Activated CD8-positive, alpha-beta memory T cell treated with anti-CD3 and anti-CD28 coated beads, Interleukin-2, amount 50 U/mL, for 24 hours (primary cell): Measurements from ENCODE around the gene SHC2.

ENCODE experiments used
- DNase-seq: peaks from one replicate; pipeline ENCODE4 v3.0.0-alpha.2; 2020; ENCODE audit errors: extremely low read depth

SHC2 gene

DNA sequence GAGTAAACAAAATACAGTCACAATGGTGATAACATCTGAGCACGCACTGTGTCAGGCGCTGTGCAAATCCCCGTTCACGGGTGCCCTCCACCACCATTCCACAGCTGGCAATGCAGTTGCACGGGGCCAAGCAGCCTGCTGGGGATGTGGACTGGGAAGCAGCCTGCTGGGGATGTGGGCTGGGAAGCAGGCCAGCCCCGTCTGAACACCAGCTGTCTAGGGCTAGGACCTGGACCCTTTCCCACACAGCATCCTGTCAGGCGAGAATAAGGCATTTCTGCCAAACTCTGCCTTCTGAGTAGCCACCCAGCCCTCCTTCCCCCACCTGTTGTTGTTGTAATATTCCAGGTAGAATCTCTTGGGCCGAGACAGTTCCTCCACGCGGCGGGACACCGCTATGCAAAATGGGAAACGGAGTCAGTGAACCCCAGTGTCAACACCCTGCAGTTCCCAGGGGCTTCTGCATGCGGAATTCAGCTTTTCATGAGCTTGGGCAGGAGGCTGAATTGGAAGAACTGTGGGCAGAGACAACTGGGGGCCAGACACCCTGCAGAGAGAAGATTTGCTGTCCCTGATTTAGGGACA lies 88.4 kb downstream of the SHC2 start:
- no peak for DNase-seq

DNA sequence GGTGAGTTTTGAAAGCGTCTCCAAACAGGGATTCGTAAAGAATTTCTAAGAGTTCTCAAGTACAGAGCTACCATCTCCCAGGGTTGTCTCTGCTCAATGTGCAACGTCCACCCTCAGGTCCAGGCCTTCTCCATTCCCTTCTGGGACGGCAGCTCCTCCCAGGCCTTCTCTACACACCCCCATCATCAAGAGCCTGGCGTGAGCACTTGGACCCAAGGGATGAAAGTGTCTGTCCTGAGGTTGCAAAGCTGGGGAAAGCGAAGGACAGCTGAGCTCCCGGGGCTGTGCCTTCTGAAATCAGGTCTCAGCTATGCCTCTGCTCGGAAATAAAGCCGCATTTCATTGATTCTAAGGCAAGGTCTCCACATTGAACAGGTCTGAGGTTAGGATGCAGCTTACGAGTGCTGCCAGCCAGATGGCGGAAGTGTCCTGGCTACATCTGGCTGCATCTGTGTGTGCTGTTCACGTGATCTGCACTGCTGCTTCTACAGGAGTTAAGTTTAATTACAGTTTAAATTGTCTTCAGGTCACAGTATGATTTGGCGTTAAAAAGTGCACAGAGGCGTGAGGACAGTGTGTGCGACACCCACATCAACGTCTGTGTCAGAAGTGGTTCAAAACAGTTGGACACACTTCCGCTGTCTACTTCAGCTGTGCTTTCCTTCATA lies 89.2 kb downstream of the SHC2 start:
- DNase-seq: no peak

DNA sequence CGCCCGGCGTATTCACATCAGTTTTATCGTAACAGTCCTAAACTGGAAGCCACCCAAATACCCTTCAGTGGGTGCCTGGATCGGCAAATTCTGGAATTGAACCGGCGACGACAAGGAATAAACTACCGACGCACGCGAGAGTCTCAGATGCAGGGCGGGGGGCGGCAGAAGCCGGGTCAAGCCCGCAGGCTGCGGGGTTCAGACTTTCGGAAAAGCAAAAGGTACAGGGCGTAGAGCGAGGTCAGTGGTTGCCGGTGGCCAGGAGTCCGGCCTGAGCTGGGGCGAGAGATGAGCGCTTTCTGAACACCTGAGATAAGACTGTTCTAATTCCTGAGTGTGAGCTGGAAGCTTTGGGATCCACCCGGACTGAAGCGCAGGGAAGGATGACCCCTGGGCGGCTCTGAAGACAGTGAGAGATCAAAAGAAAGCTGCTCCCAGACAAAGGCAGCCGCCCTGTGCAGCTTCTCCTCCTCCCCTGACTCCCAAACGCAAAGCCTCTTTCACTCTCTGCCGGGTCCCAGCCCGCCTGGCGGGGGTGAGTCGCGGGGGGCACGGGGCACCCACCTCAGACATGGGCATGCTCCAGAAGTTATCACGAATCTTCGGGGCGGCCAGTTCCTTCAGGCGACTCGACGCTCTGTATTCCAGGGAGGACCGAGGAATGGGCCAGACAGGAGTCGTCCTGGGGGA lies 90.0 kb downstream of the SHC2 start:
- DNase-seq: no peak

DNA sequence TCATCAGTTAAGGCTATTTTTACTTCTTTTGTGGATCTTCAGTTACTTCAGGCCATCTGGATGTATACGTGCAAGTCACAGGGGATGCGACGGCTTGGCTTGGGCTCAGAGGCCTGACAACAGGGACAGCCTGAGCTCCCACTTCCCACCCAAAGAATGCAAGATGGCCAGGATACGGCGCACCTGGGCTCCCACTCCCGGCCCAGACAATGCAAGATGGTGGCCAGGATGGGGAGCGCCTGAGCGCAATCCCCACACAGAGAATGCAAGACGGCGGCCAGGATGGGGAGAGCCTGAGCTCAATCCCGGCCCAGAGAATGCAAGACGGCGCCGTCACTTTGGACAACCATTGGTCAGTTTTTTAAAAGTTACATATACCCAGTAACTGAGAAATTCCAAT lies 91.0 kb downstream of the SHC2 start:
- no peak for DNase-seq

DNA sequence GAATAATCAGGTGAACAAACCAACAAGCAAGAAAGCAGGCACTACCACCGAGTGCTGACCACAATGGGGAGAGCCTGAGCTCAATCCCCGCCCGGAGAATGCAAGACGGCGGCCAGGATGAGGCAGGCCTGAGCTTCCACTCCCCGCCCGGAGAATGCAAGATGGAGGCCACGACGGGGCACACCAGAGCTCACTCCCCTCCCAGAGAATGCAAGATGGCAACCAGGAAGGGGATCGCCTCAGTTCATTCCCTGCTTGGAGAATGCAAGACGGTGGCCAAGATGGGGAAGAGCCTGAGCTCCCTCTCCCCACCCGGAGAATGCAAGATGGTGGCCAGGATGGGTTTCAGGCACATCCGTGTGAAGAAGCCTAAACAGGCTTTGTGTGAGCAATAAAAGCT lies 91.6 kb downstream of the SHC2 start:
- no peak for DNase-seq

DNA sequence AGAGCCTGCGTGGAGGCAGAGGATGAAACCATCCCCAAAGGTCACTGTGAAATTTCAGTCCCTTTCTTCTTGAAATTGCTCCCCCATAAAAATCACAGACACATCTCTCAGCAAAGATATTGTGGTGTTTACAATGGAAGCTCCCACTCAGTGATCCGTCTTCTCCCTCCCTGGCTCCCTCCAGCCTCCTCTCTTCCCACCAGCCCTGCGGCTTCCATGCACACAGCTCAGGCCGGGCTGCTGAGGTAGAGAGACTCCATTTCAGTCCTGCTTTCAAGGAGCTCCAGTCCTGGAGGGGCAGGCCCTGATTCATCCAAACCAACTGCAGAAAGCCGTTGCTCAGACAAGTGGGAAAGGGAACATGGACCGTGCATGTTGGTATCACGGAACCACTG lies 92.2 kb downstream of the SHC2 start:
- DNase-seq: no peak

DNA sequence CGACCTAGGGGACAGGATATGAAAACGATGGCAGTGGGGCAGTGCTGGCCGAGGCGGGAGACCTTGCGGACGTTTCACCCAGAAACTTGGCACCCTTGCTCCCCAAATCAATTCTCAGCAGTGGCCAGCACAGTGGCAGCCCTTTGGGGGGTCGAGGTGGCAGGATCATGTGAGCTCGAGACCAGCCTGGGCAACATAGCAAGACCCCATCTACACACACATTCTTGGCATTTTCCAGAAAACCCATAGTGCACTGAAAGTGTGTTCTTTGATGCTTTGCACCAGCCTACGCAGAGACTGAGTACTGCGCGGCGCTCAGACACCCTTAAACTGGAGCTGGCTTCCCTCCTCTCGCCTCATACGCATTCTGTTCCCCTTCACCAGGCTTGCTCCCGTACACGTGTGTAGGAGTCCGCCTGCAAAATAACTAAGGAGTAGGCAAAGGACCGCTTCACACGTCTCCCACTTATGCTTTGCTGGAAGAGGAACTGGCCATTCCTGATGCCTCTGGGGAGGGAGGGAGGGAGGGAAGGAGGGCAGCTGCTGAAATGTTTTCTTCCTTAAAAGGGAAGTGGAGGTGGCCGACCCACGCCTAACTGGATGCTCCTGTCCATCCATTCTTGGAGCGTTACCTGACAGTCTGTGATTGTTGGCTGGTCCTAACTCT lies 92.7 kb downstream of the SHC2 start:
- no peak for DNase-seq

DNA sequence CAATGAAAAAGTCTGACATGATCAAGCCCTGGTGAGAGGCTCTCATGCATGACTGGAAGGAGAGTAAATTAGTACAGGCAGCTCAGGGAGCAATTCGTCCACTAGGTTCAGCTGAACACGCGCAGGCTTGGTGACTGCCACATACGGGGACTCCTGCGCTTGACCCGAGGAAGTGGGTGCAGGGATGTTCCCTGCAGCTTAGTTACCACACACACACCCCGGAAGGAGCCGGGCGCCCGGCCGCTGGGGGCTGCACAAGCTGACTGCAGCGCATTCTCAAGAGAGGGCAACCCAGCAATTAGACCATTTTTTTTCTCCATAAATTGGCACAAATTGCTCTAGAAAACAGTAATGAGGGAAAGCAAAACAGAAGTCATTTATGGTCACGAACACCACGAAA lies 93.3 kb downstream of the SHC2 start:
- no peak for DNase-seq

DNA sequence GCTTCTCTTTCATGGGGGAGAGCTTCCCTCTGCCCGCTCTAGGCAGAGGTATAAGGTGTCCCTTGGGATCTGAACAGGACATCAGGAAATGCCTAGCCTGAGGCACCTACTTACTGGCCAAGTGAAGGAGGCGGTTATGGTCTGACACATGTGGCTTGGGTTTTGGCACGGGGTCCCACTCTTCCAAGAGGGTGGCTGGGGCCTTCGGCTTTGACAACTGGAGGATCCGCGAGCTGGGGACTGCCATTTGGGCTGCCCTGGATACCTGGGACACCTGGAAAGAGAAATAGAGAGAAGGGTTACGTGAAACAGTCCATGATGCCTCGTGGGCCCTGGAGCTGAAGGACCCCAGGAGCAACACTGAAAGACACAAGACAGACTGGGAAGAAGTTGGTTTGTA lies 93.9 kb downstream of the SHC2 start:
- no peak for DNase-seq
